Prostate gland (tissue), 2 donors: ENCODE data around the gene NAIF1.

ENCODE experiments used
- POLR2A ChIP-seq: fragments of 450-650 bp; IDR thresholded peaks from one replicate; pipeline ENCODE4 v1.6.1; 2016; ENCODE audit warnings: antibody characterized with exemption, mild to moderate bottlenecking
- POLR2AphosphoS5 ChIP-seq: sonication (generic); formaldehyde crosslinking; IDR thresholded peaks from one replicate; pipeline ENCODE4 v1.6.1; 2017; ENCODE audit warnings: antibody characterized with exemption
- TF ChIP-seq, protein P1 (sequence below), 4 experiments: fragments of 200-600 bp in 2 of 4; fragments of 450-650 bp in 2 of 4; sonication (generic) in 2 of 4; IDR thresholded peaks; 1 replicate in 3 of 4; 2 replicates in 1 of 4; pipeline ENCODE4 v1.5.1; 2016 to 2019; ENCODE audit warnings: antibody characterized with exemption in 4 of 4, mild to moderate bottlenecking in 2 of 4, moderate library complexity in 2 of 4

DNA sequence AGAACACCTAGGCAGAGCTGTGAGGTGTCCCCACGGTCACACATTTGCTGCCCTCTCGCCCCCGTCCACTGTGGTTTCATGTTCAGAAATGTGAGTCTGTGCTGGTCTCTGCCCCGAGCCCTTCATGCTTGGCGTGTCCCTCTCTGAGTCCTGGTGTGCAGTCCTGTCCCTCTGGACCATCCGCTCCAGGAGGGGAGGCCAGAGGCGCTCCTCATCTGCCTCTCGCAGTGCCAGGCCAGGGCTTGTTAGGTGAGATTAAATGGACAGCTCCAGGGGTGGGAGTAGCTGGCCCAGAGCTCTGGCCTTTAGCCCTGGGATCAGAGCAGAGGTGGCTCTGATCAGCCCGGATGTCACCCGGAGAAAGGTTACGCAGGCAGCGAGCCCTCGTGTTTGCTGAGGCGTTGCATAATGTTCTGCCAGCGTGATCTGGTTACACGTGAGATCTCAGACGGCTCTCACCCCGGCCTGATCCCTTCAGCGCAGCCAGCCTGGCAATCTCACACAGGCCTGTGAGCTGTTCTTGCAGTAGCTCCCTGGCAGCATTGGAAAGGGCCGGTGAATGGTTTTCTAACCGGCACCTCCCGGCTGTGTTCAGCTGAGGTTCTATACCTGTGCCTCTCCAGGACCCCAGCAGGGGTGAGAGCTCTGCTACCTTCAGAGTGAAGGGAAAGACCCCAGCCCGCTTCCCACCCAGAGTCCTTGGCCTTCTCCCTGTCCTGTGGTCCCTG is 35.9 kb upstream of the NAIF1 start:
- TF ChIP-seq POLR2AphosphoS5: no peak
- TF ChIP-seq, protein P1, sequence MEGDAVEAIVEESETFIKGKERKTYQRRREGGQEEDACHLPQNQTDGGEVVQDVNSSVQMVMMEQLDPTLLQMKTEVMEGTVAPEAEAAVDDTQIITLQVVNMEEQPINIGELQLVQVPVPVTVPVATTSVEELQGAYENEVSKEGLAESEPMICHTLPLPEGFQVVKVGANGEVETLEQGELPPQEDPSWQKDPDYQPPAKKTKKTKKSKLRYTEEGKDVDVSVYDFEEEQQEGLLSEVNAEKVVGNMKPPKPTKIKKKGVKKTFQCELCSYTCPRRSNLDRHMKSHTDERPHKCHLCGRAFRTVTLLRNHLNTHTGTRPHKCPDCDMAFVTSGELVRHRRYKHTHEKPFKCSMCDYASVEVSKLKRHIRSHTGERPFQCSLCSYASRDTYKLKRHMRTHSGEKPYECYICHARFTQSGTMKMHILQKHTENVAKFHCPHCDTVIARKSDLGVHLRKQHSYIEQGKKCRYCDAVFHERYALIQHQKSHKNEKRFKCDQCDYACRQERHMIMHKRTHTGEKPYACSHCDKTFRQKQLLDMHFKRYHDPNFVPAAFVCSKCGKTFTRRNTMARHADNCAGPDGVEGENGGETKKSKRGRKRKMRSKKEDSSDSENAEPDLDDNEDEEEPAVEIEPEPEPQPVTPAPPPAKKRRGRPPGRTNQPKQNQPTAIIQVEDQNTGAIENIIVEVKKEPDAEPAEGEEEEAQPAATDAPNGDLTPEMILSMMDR (IDR thresholded peaks at IDR 0.05): no peak
- no peak for TF ChIP-seq POLR2A
